Effector memory CD8-positive, alpha-beta T cell (primary cell): ENCODE measurements around the gene NPHP4.
"Not testable (repeated sequence)": the region's sequence is repeated elsewhere in the genome, so short reads cannot be mapped to it uniquely, and the experiment has no call there.

Experiments
- ATAC-seq: fragments of 150-1000 bp; cut with Tn5 transposase; replicated peaks from 2 replicates; pipeline ENCODE4 v1.10.0; 2021; ENCODE audit warnings: mild to moderate bottlenecking, moderate library complexity
- DNase-seq, 3 experiments: peaks; one replicate each; pipeline ENCODE4 v3.0.0; 2021
- H3K27ac Mint-ChIP-seq, 2 donors: one replicate each; pipeline ENCODE4 v1.8.0; 2022; ENCODE audit warnings: mild to moderate bottlenecking in 2 of 2, mixed read lengths in 2 of 2, moderate library complexity in 2 of 2
- H3K27me3 Mint-ChIP-seq, 2 donors: one replicate each; pipeline ENCODE4 v1.8.0; 2022; ENCODE audit warnings: mixed read lengths in 2 of 2
- H3K36me3 Mint-ChIP-seq: one replicate; pipeline ENCODE4 v1.8.0; 2022; ENCODE audit warnings: mild to moderate bottlenecking, moderate library complexity, mixed read lengths; ENCODE audit not compliant: insufficient read depth
- H3K4me1 Mint-ChIP-seq, 2 donors: one replicate each; pipeline ENCODE4 v1.8.0; 2022; ENCODE audit warnings: low read depth in 2 of 2, mixed read lengths in 2 of 2
- H3K4me3 Mint-ChIP-seq, 2 donors: one replicate each; pipeline ENCODE4 v1.8.0; 2022; ENCODE audit warnings: mild to moderate bottlenecking in 2 of 2, mixed read lengths in 2 of 2, moderate library complexity in 2 of 2
- H3K9me3 Mint-ChIP-seq, 2 donors: one replicate each; pipeline ENCODE4 v1.8.0; 2022; ENCODE audit warnings: mixed read lengths in 2 of 2

The NPHP4 gene

GRCh38 chr1:5859766-5860165 lies 132.5 kb downstream of the NPHP4 start:
- no peak for DNase-seq
- no peaks in the 10 kb centered on the region for H3K9me3 Mint-ChIP-seq
- no peak overlapping the region for H3K27ac Mint-ChIP-seq
- H3K27me3 Mint-ChIP-seq = no peaks in the 10 kb centered on the region
- H3K4me1 Mint-ChIP-seq = peaks cover 0 to 2% of the 10 kb centered on the region in 2 donors
- no peak for ATAC-seq
- no peaks in the 10 kb centered on the region for H3K36me3 Mint-ChIP-seq
- no peak overlapping the region for H3K4me3 Mint-ChIP-seq

- Mint-ChIP-seq H3K27me3 (no peaks in the 10 kb centered on the region), H3K9me3 (no peaks in the 10 kb centered on the region), H3K27ac (no peak overlapping the region), H3K36me3 (no peaks in the 10 kb centered on the region), H3K4me3 (no peak overlapping the region), H3K4me1 (peaks cover 0 to 2% of the 10 kb centered on the region in 2 donors)
- no peak for ATAC-seq
- DNase-seq = no peak
These were observed 133.3 kb downstream of the NPHP4 start for GRCh38 chr1:5858844-5859407.

GRCh38 chr1:5858246-5858645 lies 134.0 kb downstream of the NPHP4 start:
- no peaks in the 10 kb centered on the region for H3K36me3 Mint-ChIP-seq
- H3K9me3 Mint-ChIP-seq = no peaks in the 10 kb centered on the region
- peaks cover 0 to 2% of the 10 kb centered on the region in 2 donors for H3K4me1 Mint-ChIP-seq
- DNase-seq (no peak), ATAC-seq (no peak)
- no peaks in the 10 kb centered on the region for H3K27me3 Mint-ChIP-seq
- no peak overlapping the region for H3K4me3 Mint-ChIP-seq
- H3K27ac Mint-ChIP-seq = no peak overlapping the region

- no peaks in the 10 kb centered on the region for H3K9me3 Mint-ChIP-seq
- no peaks in the 10 kb centered on the region for H3K36me3 Mint-ChIP-seq
- DNase-seq (no peak), ATAC-seq (no peak)
- peaks cover 6% of the 10 kb centered on the region in 2 donors for H3K27me3 Mint-ChIP-seq
- H3K27ac Mint-ChIP-seq = no peak overlapping the region
- no peak overlapping the region for H3K4me3 Mint-ChIP-seq
- H3K4me1 Mint-ChIP-seq = peaks cover 0 to 2% of the 10 kb centered on the region in 2 donors
These were observed 134.6 kb downstream of the NPHP4 start for GRCh38 chr1:5857508-5858090.

- H3K27ac Mint-ChIP-seq = no peak overlapping the region
- DNase-seq = no peak
- no peaks in the 10 kb centered on the region for H3K9me3 Mint-ChIP-seq
- peaks cover 6 to 12% of the 10 kb centered on the region in 2 donors for H3K27me3 Mint-ChIP-seq
- no peak for ATAC-seq
- no peaks in the 10 kb centered on the region for H3K36me3 Mint-ChIP-seq
- no peak overlapping the region for H3K4me3 Mint-ChIP-seq
- peaks cover 0 to 2% of the 10 kb centered on the region in 2 donors for H3K4me1 Mint-ChIP-seq
These were observed 135.2 kb downstream of the NPHP4 start for GRCh38 chr1:5857011-5857410.

- peaks cover 6 to 13% of the 10 kb centered on the region in 2 donors for H3K27me3 Mint-ChIP-seq
- H3K9me3 Mint-ChIP-seq = no peaks in the 10 kb centered on the region
- peaks cover 0 to 2% of the 10 kb centered on the region in 2 donors for H3K4me1 Mint-ChIP-seq
- no peak overlapping the region for H3K4me3 Mint-ChIP-seq
- DNase-seq = no peak
- ATAC-seq = no peak
- no peak overlapping the region for H3K27ac Mint-ChIP-seq
- no peaks in the 10 kb centered on the region for H3K36me3 Mint-ChIP-seq
These were observed 135.9 kb downstream of the NPHP4 start for GRCh38 chr1:5856246-5856815.

GRCh38 chr1:5855196-5855897 lies 136.9 kb downstream of the NPHP4 start:
- H3K9me3 Mint-ChIP-seq = no peaks in the 10 kb centered on the region
- H3K36me3 Mint-ChIP-seq = no peaks in the 10 kb centered on the region
- ATAC-seq (no peak), DNase-seq (no peak)
- no peak overlapping the region for H3K4me3 Mint-ChIP-seq
- H3K27ac Mint-ChIP-seq = no peak overlapping the region
- peaks cover 0 to 2% of the 10 kb centered on the region in 2 donors for H3K4me1 Mint-ChIP-seq
- H3K27me3 Mint-ChIP-seq = peaks cover 6 to 13% of the 10 kb centered on the region in 2 donors

- Mint-ChIP-seq H3K27me3 (peaks cover 6 to 13% of the 10 kb centered on the region in 2 donors), H3K27ac (no peak overlapping the region), H3K4me1 (peaks cover 0 to 2% of the 10 kb centered on the region in 2 donors), H3K4me3 (no peak overlapping the region), H3K9me3 (no peaks in the 10 kb centered on the region), H3K36me3 (no peaks in the 10 kb centered on the region)
- ATAC-seq (no peak), DNase-seq (no peak)
These were observed 137.5 kb downstream of the NPHP4 start for GRCh38 chr1:5854754-5855153.

- DNase-seq, H3K27ac Mint-ChIP-seq, H3K4me1 Mint-ChIP-seq, H3K4me3 Mint-ChIP-seq, ATAC-seq, H3K36me3 Mint-ChIP-seq, H3K9me3 Mint-ChIP-seq: not testable (repeated sequence)
- H3K27me3 Mint-ChIP-seq = peaks cover 6 to 13% of the 10 kb centered on the region in 2 donors
These were observed 138.4 kb downstream of the NPHP4 start for GRCh38 chr1:5853858-5854257.

GRCh38 chr1:5850503-5850902 lies 141.7 kb downstream of the NPHP4 start:
- ATAC-seq (no peak), DNase-seq (no peak)
- Mint-ChIP-seq H3K36me3 (no peaks in the 10 kb centered on the region), H3K9me3 (no peaks in the 10 kb centered on the region), H3K4me3 (no peak overlapping the region), H3K4me1 (peaks cover 0 to 2% of the 10 kb centered on the region in 2 donors), H3K27me3 (peaks cover 15 to 35% of the 10 kb centered on the region in 2 donors), H3K27ac (no peak overlapping the region)

GRCh38 chr1:5849550-5849949 lies 142.7 kb downstream of the NPHP4 start:
- Mint-ChIP-seq H3K9me3 (no peaks in the 10 kb centered on the region), H3K4me1 (no peaks in the 10 kb centered on the region), H3K27me3 (peaks cover 15 to 45% of the 10 kb centered on the region in 2 donors), H3K4me3 (no peak overlapping the region), H3K36me3 (no peaks in the 10 kb centered on the region), H3K27ac (no peak overlapping the region)
- ATAC-seq (no peak), DNase-seq (no peak)

- Mint-ChIP-seq H3K27me3 (peaks cover 15 to 51% of the 10 kb centered on the region in 2 donors), H3K36me3 (no peaks in the 10 kb centered on the region), H3K4me1 (no peaks in the 10 kb centered on the region), H3K4me3 (no peak overlapping the region), H3K27ac (no peak overlapping the region), H3K9me3 (no peaks in the 10 kb centered on the region)
- DNase-seq (no peak), ATAC-seq (no peak)
These were observed 145.1 kb downstream of the NPHP4 start for GRCh38 chr1:5847013-5847659.

GRCh38 chr1:5845376-5845775 lies 146.8 kb downstream of the NPHP4 start:
- no peak for DNase-seq
- H3K36me3 Mint-ChIP-seq = no peaks in the 10 kb centered on the region
- H3K4me1 Mint-ChIP-seq = no peaks in the 10 kb centered on the region
- no peaks in the 10 kb centered on the region for H3K9me3 Mint-ChIP-seq
- no peak overlapping the region for H3K27ac Mint-ChIP-seq
- peaks cover 15 to 49% of the 10 kb centered on the region in 2 donors for H3K27me3 Mint-ChIP-seq
- H3K4me3 Mint-ChIP-seq = no peak overlapping the region
- ATAC-seq = no peak
